GM12892 (cell line): ENCODE data around the gene ZNF627.

Experiments
- POLR2A ChIP-seq: IDR thresholded peaks from 2 replicates; pipeline ENCODE4 v1.6.1; 2011; ENCODE audit warnings: low read depth, low read length, control low read depth
- POLR2AphosphoS5 ChIP-seq: IDR thresholded peaks from 2 replicates; pipeline ENCODE4 v1.6.1; 2011; ENCODE audit warnings: low read depth, low read length, control low read depth

DNA sequence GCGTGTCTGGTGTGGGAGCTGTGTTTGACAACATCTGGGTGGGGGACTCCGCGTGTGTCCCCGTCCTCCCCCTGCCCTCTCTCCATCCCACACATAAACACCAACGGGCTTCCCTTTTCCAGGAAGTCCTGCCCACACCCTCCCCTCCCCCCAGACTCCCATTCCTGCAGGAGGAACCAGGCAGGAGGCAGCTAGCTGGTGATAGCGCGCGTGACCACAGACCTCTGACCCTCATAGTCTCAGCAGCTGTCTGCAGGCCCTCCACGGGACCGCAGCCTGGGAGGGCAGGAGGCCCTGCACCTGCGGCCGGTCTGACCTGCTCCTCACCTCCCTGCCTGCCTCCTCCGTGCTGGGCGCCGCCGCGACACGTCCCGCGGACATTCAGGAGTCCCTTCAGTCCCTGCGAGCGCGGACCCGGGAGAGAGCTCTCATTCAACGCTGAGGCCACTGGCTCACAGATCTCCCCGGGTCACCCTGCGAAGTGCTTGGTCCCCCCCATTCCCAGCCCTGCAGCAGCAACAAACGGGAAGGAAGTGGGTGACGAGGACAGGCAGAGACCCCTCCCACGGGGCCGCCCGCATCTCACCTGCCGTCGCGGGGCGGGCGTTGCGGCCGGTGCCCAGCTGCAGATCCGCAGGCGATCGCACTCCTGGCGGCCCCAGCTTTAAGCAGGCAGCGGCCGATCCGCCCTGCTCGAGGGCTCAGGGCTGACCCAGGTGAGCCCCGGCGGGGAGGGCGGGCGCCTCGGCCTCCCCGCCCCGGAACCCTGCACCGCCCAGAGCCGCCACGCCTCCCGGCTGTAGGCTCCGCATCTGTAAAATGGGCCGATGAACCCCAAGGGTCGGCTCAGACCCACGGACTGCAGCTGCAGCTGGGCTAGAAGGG is 18.8 kb upstream of the ZNF627 start:
- TF ChIP-seq POLR2AphosphoS5 (no peak), POLR2A (no peak)
